OCI-LY1 (cell line): ENCODE measurements around the gene IVD.

Source experiments
- CTCF ChIP-seq: fragments of 200-600 bp; sonication (generic), shearing (Covaris generic); IDR thresholded peaks from 2 replicates; pipeline ENCODE4 v1.5.1; 2017; ENCODE audit warnings: mild to moderate bottlenecking, antibody characterized with exemption, low read length, moderate library complexity, mixed read lengths
- EZH2 ChIP-seq: fragments of 200-600 bp; sonication (generic), shearing (Covaris generic); IDR thresholded peaks from 2 replicates; pipeline ENCODE4 v1.8.0; 2017; ENCODE audit warnings: borderline replicate concordance, mixed run types, mild to moderate bottlenecking, antibody characterized with exemption, low read length, moderate library complexity, mixed read lengths

- no peak for TF ChIP-seq CTCF
- no peak for TF ChIP-seq EZH2
These were observed 28.0 kb upstream of the IVD start for GRCh38 chr15:40377606-40378005.
